GM12873 (cell line): ENCODE results near the gene ERMARD.

ENCODE experiments used
- CTCF ChIP-seq: IDR thresholded peaks from 2 replicates; pipeline ENCODE4 v1.5.1; 2012; ENCODE audit warnings: low read depth, mild to moderate bottlenecking, moderate library complexity, low read length, control low read depth; ENCODE audit not compliant: insufficient read depth; ENCODE audit errors: missing control alignments

Gene ERMARD

DNA sequence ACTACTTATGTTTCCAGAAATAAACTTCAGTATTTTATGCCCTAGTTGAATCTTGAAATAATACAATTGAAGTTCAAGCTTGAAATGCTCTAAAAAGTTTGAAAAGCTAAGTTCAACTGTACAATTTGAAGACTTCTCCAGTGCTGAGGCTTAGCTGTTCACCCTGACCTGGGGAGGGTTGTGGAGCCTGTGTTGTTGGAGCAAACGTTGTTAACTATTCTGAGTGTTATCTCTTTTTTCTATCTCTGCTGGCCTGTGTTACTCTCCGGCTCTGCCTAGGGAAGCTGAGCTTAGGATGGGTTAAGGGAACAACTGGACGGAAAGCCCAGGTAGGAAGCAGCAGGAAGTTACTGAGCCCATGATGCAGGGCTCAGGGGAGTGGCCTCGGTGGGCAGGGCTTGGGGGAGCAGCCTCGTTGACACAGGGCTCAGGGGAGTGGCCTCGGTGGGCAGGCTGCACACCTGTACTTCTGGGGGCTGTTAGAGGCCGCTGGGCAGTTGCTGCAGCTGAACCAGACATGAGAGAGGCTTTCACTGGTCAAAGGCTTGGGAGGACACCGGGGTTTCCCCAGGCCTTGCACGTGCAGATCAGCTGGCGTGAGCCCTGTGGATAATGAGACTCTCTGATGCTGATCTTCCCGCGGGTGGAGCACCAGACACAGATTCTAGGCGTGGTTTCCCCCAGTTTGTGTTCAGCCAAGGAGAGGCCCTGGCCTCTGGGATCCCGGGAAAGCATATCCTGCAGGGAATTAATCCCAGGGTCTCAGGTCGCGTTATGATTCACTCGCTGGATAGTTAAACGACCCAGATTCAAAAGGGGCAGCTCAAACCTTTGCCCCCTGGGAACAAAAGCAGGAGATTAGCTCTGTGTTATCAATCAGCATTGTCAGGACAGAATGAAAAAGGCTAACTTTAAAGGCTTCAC is 58.9 kb downstream of the ERMARD start:
- no peak for TF ChIP-seq CTCF

DNA sequence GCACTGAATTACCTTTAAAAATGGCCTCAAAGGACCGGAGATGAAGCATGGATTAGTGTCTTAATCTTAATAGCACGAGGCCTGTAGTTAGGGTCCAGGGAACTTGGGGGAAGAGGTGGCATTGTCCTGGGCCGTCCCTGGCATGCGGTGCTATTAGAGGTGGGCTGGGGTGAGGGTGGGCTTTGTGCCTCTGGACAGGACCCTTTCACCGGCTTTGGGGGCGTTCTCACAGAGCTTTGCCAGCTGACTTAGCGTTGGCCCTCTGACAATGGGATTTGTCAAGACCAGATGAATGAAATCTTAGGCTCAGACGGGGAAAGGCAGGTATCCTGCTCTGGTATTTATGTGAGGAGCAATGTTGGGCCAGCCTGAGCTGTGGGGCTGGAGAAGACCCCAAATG is 59.6 kb downstream of the ERMARD start:
- no peak for TF ChIP-seq CTCF

- TF ChIP-seq CTCF, result no peak
Observed at GRCh38 chr6:169811521-169812256, 60.3 kb downstream of the ERMARD start.

- TF ChIP-seq CTCF, result no peak
Observed at GRCh38 chr6:169812257-169812644, 60.8 kb downstream of the ERMARD start.

- TF ChIP-seq CTCF, result no peak
Observed at GRCh38 chr6:169813969-169814368, 62.5 kb downstream of the ERMARD start.

GRCh38 chr6:169816054-169816453 is 64.6 kb downstream of the ERMARD start:
- no peak for TF ChIP-seq CTCF

DNA sequence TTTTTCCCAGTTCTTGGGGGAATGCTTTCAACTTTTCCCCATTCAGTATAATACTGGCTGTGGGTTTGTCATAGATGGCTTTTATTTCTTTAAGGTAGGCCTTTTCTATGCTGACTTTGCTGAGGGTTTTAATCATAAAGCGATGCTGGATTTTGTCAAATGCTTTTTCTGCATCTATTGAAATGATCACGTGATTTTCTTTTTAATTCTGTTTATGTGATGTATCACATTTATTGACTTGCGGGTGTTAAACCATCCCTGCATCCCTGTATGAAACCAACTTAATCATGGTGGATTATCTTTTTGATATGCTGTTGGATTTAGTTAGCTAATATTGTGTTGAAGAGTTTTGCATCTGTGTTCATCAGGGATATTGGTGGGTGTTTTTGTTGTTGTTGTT is 65.6 kb downstream of the ERMARD start:
- no peak for TF ChIP-seq CTCF
